Measurements from ENCODE around the gene DOK7.

GRCh38 chr4:3444351-3445110 is 18.6 kb upstream of the DOK7 start:
- TF ChIP-seq CTCF (conservative IDR thresholded peaks at IDR 0.05) (no peak), ZFX (IDR thresholded peaks at IDR 0.05) (no peak)

Data from C4-2B (cell line).